ENCODE measurements around the gene LMF1. TPM values are rescaled to one million over a fixed set of nuclear protein-coding genes. Genes with fewer than 3 reads are reported as not detected.

LMF1 gene
- total and polyA plus RNA-seq, 2 of the 4 experiments (the other 2 are of a cell fraction): 7.7 to 13.1 TPM

GRCh38 chr16:836221-836620 lies 134.6 kb downstream of the LMF1 start:
- Histone ChIP-seq H3K4me1 (ENCODE audit: control insufficient read depth, insufficient read depth, low read length) (no peaks in the 10 kb centered on the region), H3K9me1 (ENCODE audit: insufficient read depth, low read length) (no peaks in the 10 kb centered on the region), H3K9ac (ENCODE audit: low read depth, low read length) (no peak overlapping the region), H4K8ac (ENCODE audit: low read depth in 2 of 2, low read length in 2 of 2) (no peak overlapping the region), H2BK120ac (ENCODE audit: low read depth, low read length) (no peak overlapping the region), H3K56ac (ENCODE audit: extremely low read depth, insufficient read depth, low read length) (no peak overlapping the region), H2AK9ac (replicated peaks; ENCODE audit: low read depth, low read length, poor library complexity) (no peak overlapping the region), H3K23ac (ENCODE audit: low read depth, low read length) (no peak overlapping the region), H3K18ac (ENCODE audit: low read depth, low read length) (no peak overlapping the region), H2BK15ac (ENCODE audit: low read depth, low read length) (no peak overlapping the region), H3K36me3 (ENCODE audit: control insufficient read depth, insufficient read depth, low read length) (no peaks in the 10 kb centered on the region), H3K4me3 (ENCODE audit: insufficient read depth, low read depth, low read length) (no peak overlapping the region), H2BK5ac (ENCODE audit: low read depth, low read length, poor library complexity, severe bottlenecking) (no peak overlapping the region), H3K27me3 (ENCODE audit: control insufficient read depth, insufficient read depth, low read length) (no peaks in the 10 kb centered on the region; the same call in 1 of the 2 replicates), H4K91ac (ENCODE audit: insufficient read depth, low read depth, low read length) (no peak overlapping the region), H3K9me3 (ENCODE audit: control insufficient read depth, insufficient read depth, low read length) (peaks cover 23% of the 10 kb centered on the region), H3K4me2 (ENCODE audit: low read depth, low read length) (no peak overlapping the region), H3K79me1 (ENCODE audit: low read depth in 1 of 2, low read length in 2 of 2) (no peaks in the 10 kb centered on the region), H2BK20ac (ENCODE audit: low read depth, low read length) (no peak overlapping the region), H2AFZ (replicated peaks; ENCODE audit: low read length, poor library complexity) (no peak overlapping the region), H3K14ac (replicated peaks; ENCODE audit: low read depth, low read length) (no peak overlapping the region), H4K20me1 (ENCODE audit: insufficient read depth, low read length) (no peaks in the 10 kb centered on the region), H4K5ac (ENCODE audit: low read depth, low read length) (no peak overlapping the region), H3K4ac (ENCODE audit: low read depth, low read length) (no peak overlapping the region), H2AK5ac (ENCODE audit: low read depth, low read length) (no peak overlapping the region), H3K27ac (ENCODE audit: insufficient read depth, low read length) (no peak overlapping the region)
- DNase-seq: no peak
- no TSS peak for BruUV-seq (replicated peaks)
- TF ChIP-seq BHLHE40 (IDR thresholded peaks at IDR 0.05; ENCODE audit: low read depth, low read length): no peak
- no peak for TF ChIP-seq MXI1 (IDR thresholded peaks at IDR 0.05; ENCODE audit: borderline replicate concordance, low read depth, low read length)
- dilution Hi-C loops (cut with HindIII; ENCODE audit: low sequenced_read_pairs, unreplicated experiment): no loop called here
- intact Hi-C loops (cut with micrococcal nuclease): no loop called here
- ChIA-PET CTCF (no interaction called here), POLR2A (ENCODE audit: unreplicated experiment) (no interaction called here)
- no peak for ATAC-seq (ENCODE audit: low read depth)
- WGBS, 2 experiments (ENCODE audit: extremely low coverage in 2 of 2, insufficient read length in 1 of 2): 100% methylated on average over 2 of the region's 4 CpGs; no CpG with 5 or more reads in 1 of the 2 experiments
- in situ Hi-C loops (cut with MboI; ENCODE audit: low sequenced_read_pairs): no loop called here
